ENCODE measurements around the gene UXS1.

UXS1 gene

GRCh38 chr2:106175086-106175850, 18.8 kb downstream of the UXS1 start:
- no peak for TF ChIP-seq TCF12 (IDR thresholded peaks at IDR 0.05; ENCODE audit: low read depth)
- no peak for TF ChIP-seq RAD21 (IDR thresholded peaks at IDR 0.05; ENCODE audit: low read depth)
- no peak for TF ChIP-seq EP300 (IDR thresholded peaks at IDR 0.05; ENCODE audit: borderline replicate concordance)
- no peak for TF ChIP-seq EGR1 (IDR thresholded peaks at IDR 0.05)
- TF ChIP-seq YY1 (IDR thresholded peaks at IDR 0.05; ENCODE audit: low read depth): no peak
- TF ChIP-seq ZBTB7A (IDR thresholded peaks at IDR 0.05; ENCODE audit: low read depth): no peak
- TF ChIP-seq FOXM1 (IDR thresholded peaks at IDR 0.05; ENCODE audit: borderline replicate concordance, low read depth): no peak
- TF ChIP-seq TEAD4 (IDR thresholded peaks at IDR 0.05): no peak
- TF ChIP-seq NFIC (IDR thresholded peaks at IDR 0.05): no peak
- TF ChIP-seq REST (IDR thresholded peaks at IDR 0.05; ENCODE audit: low read depth): no peak
- TF ChIP-seq CREB1 (IDR thresholded peaks at IDR 0.05; ENCODE audit: low read depth): no peak
- no peak for TF ChIP-seq CEBPB (IDR thresholded peaks at IDR 0.05)
- no peak for TF ChIP-seq USF1 (IDR thresholded peaks at IDR 0.05)
- TF ChIP-seq MAX (IDR thresholded peaks at IDR 0.05): no peak
- TF ChIP-seq TAF1 (IDR thresholded peaks at IDR 0.05; ENCODE audit: low read depth): no peak

- TF ChIP-seq MAX (IDR thresholded peaks at IDR 0.05): no peak
- TF ChIP-seq ZBTB7A (IDR thresholded peaks at IDR 0.05; ENCODE audit: low read depth): no peak
- TF ChIP-seq USF1 (IDR thresholded peaks at IDR 0.05): no peak
- no peak for TF ChIP-seq EGR1 (IDR thresholded peaks at IDR 0.05)
- TF ChIP-seq NFIC (IDR thresholded peaks at IDR 0.05): no peak
Observed at GRCh38 chr2:106174056-106174455, 20.0 kb downstream of the UXS1 start.

- TF ChIP-seq RAD21 (IDR thresholded peaks at IDR 0.05; ENCODE audit: low read depth): no peak
- no peak for TF ChIP-seq USF1 (IDR thresholded peaks at IDR 0.05)
- no peak for TF ChIP-seq REST (IDR thresholded peaks at IDR 0.05; ENCODE audit: low read depth)
- no peak for TF ChIP-seq ZBTB7A (IDR thresholded peaks at IDR 0.05; ENCODE audit: low read depth)
- TF ChIP-seq EGR1 (IDR thresholded peaks at IDR 0.05): no peak
- TF ChIP-seq FOXM1 (IDR thresholded peaks at IDR 0.05; ENCODE audit: borderline replicate concordance, low read depth): no peak
- no peak for TF ChIP-seq EP300 (IDR thresholded peaks at IDR 0.05; ENCODE audit: borderline replicate concordance)
- no peak for TF ChIP-seq TEAD4 (IDR thresholded peaks at IDR 0.05)
- TF ChIP-seq YY1 (IDR thresholded peaks at IDR 0.05; ENCODE audit: low read depth): no peak
- no peak for TF ChIP-seq MAX (IDR thresholded peaks at IDR 0.05)
- TF ChIP-seq TCF12 (IDR thresholded peaks at IDR 0.05; ENCODE audit: low read depth): no peak
- TF ChIP-seq TAF1 (IDR thresholded peaks at IDR 0.05; ENCODE audit: low read depth): no peak
- no peak for TF ChIP-seq NFIC (IDR thresholded peaks at IDR 0.05)
- no peak for TF ChIP-seq CREB1 (IDR thresholded peaks at IDR 0.05; ENCODE audit: low read depth)
- no peak for TF ChIP-seq CEBPB (IDR thresholded peaks at IDR 0.05)
Observed at GRCh38 chr2:106172649-106173048, 21.5 kb downstream of the UXS1 start.

GRCh38 chr2:106168657-106169056, 25.4 kb downstream of the UXS1 start:
- TF ChIP-seq TEAD4 (IDR thresholded peaks at IDR 0.05) (no peak), ZBTB7A (IDR thresholded peaks at IDR 0.05; ENCODE audit: low read depth) (no peak), CREB1 (IDR thresholded peaks at IDR 0.05; ENCODE audit: low read depth) (no peak), MAX (IDR thresholded peaks at IDR 0.05) (no peak)

- TF ChIP-seq EP300 (IDR thresholded peaks at IDR 0.05; ENCODE audit: borderline replicate concordance) (no peak), TCF12 (IDR thresholded peaks at IDR 0.05; ENCODE audit: low read depth) (no peak), MAX (IDR thresholded peaks at IDR 0.05) (no peak), NFIC (IDR thresholded peaks at IDR 0.05) (no peak), REST (IDR thresholded peaks at IDR 0.05; ENCODE audit: low read depth) (no peak)
Observed at GRCh38 chr2:106167067-106167466, 27.0 kb downstream of the UXS1 start.
